GM12873 (cell line): ENCODE data around the gene AKAP8.

Source experiments
- CTCF ChIP-seq: IDR thresholded peaks from 2 replicates; pipeline ENCODE4 v1.5.1; 2012; ENCODE audit warnings: low read depth, mild to moderate bottlenecking, moderate library complexity, low read length, control low read depth; ENCODE audit not compliant: insufficient read depth; ENCODE audit errors: missing control alignments

AKAP8 gene

GRCh38 chr19:15358918-15359317 lies 20.7 kb downstream of the AKAP8 start:
- no peak for TF ChIP-seq CTCF

GRCh38 chr19:15357906-15358305 lies 21.7 kb downstream of the AKAP8 start:
- TF ChIP-seq CTCF = no peak

- no peak for TF ChIP-seq CTCF
These were observed 24.9 kb downstream of the AKAP8 start for GRCh38 chr19:15354566-15355296.

- TF ChIP-seq CTCF = no peak
These were observed 25.7 kb downstream of the AKAP8 start for GRCh38 chr19:15353908-15354307.

- TF ChIP-seq CTCF = no peak
These were observed 39.5 kb downstream of the AKAP8 start for GRCh38 chr19:15340086-15340485.

- TF ChIP-seq CTCF = no peak
These were observed 42.4 kb downstream of the AKAP8 start for GRCh38 chr19:15337202-15337601.

GRCh38 chr19:15332311-15332996 lies 47.1 kb downstream of the AKAP8 start, which contains the start of gene BRD4:
TSS of gene BRD4 (minus strand) at chr19:15332539. CDS start at chr19:15273099, 59,440 bp downstream.
- TF ChIP-seq CTCF = no peak
